ENCODE data around the gene MFSD12.
A peak's percentile ranks its signal among the peaks of the same experiment; 100 is the strongest.

MFSD12 gene

GRCh38 chr19:3605770-3606169, 48.4 kb upstream of the MFSD12 start:
- TF ChIP-seq EZH2phosphoT487 (IDR thresholded peaks at IDR 0.05; ENCODE audit: borderline replicate concordance) (no peak), CTCF (conservative IDR thresholded peaks at IDR 0.05; ENCODE audit: low read length) (no peak)
- H3K9ac ChIP-seq (ENCODE audit: low read depth, low read length, poor library complexity, severe bottlenecking) = no peak overlapping the region

GRCh38 chr19:3605361-3605760, 48.0 kb upstream of the MFSD12 start:
- no peaks in the 10 kb centered on the region for H3K36me3 ChIP-seq (ENCODE audit: insufficient read depth, low read length)
- no peaks in the 10 kb centered on the region for H3K79me2 ChIP-seq (ENCODE audit: insufficient read depth, low read length)
- no peaks in the 10 kb centered on the region for H3K27me3 ChIP-seq (ENCODE audit: insufficient read depth, low read length, poor library complexity, severe bottlenecking)
- no peaks in the 10 kb centered on the region for H3K9me2 ChIP-seq (replicated peaks; ENCODE audit: low read depth, low read length)
- H3K4me1 ChIP-seq (ENCODE audit: insufficient read depth, low read length, poor library complexity, severe bottlenecking) = peaks cover 7% of the 10 kb centered on the region
- no peaks in the 10 kb centered on the region for H3F3A ChIP-seq (ENCODE audit: low read depth)
- no peak overlapping the region; the same call in 1 of the 2 replicates for H2AFZ ChIP-seq (ENCODE audit: low read length)
- peak overlapping the region; percentile 45 for H3K4me2 ChIP-seq (ENCODE audit: low read depth, low read length, poor library complexity, severe bottlenecking)
- H3K9ac ChIP-seq (ENCODE audit: low read depth, low read length, poor library complexity, severe bottlenecking) = no peak overlapping the region
- H3K9me3 ChIP-seq (ENCODE audit: insufficient read depth, low read depth, low read length) = no peaks in the 10 kb centered on the region
- no peaks in the 10 kb centered on the region for H4K20me1 ChIP-seq (ENCODE audit: insufficient read depth, low read length, poor library complexity, severe bottlenecking)
- no peak overlapping the region for H3K4me3 ChIP-seq (ENCODE audit: low read length, poor library complexity, severe bottlenecking)
- no peak for TF ChIP-seq EZH2phosphoT487 (IDR thresholded peaks at IDR 0.05; ENCODE audit: borderline replicate concordance)
- no peak for TF ChIP-seq CTCF (conservative IDR thresholded peaks at IDR 0.05; ENCODE audit: low read length)

More at GRCh38 chr19:3605770-3606169, 48.4 kb upstream of the MFSD12 start:
- no peaks in the 10 kb centered on the region for H3K79me2 ChIP-seq (ENCODE audit: insufficient read depth, low read length)
- no peaks in the 10 kb centered on the region for H3K9me3 ChIP-seq (ENCODE audit: insufficient read depth, low read depth, low read length)
- H4K20me1 ChIP-seq (ENCODE audit: insufficient read depth, low read length, poor library complexity, severe bottlenecking) = no peaks in the 10 kb centered on the region
- H2AFZ ChIP-seq (ENCODE audit: low read length) = no peak overlapping the region
- H3K27me3 ChIP-seq (ENCODE audit: insufficient read depth, low read length, poor library complexity, severe bottlenecking) = no peaks in the 10 kb centered on the region
- no peaks in the 10 kb centered on the region for H3K9me2 ChIP-seq (replicated peaks; ENCODE audit: low read depth, low read length)
- no peak overlapping the region for H3K4me3 ChIP-seq (ENCODE audit: low read length, poor library complexity, severe bottlenecking)
- H3K4me2 ChIP-seq (ENCODE audit: low read depth, low read length, poor library complexity, severe bottlenecking) = no peak overlapping the region
- peaks cover 7% of the 10 kb centered on the region for H3K4me1 ChIP-seq (ENCODE audit: insufficient read depth, low read length, poor library complexity, severe bottlenecking)
- no peaks in the 10 kb centered on the region for H3K36me3 ChIP-seq (ENCODE audit: insufficient read depth, low read length)
- no peaks in the 10 kb centered on the region for H3F3A ChIP-seq (ENCODE audit: low read depth)

DNA sequence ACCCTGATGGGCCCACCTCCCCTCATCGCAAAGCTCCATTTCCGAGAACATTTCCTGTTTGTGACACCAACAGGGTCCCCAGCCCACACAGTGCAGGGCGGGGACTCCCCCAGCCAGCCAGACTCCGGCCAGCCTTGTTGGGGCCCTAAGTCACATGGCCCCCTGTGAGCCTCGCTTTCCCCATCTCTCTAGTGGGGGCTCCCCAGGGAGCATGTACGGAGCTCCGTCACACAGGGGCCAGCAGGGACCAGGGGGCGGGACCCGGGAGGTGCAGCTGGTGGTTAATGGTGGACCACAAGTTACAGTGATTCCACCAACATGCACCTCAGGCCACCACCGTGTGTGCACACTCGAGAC, 47.6 kb upstream of the MFSD12 start:
- Histone ChIP-seq H3K9me3 (ENCODE audit: insufficient read depth, low read depth, low read length) (no peaks in the 10 kb centered on the region), H3F3A (ENCODE audit: low read depth) (no peaks in the 10 kb centered on the region), H3K36me3 (ENCODE audit: insufficient read depth, low read length) (no peaks in the 10 kb centered on the region), H4K20me1 (ENCODE audit: insufficient read depth, low read length, poor library complexity, severe bottlenecking) (no peaks in the 10 kb centered on the region), H3K4me2 (ENCODE audit: low read depth, low read length, poor library complexity, severe bottlenecking) (peak overlapping the region; percentile 45), H3K4me1 (ENCODE audit: insufficient read depth, low read length, poor library complexity, severe bottlenecking) (peaks cover 7% of the 10 kb centered on the region), H2AFZ (ENCODE audit: low read length) (peak overlapping the region; percentile 62; the same call in 1 of the 2 replicates), H3K9me2 (replicated peaks; ENCODE audit: low read depth, low read length) (no peaks in the 10 kb centered on the region), H3K79me2 (ENCODE audit: insufficient read depth, low read length) (no peaks in the 10 kb centered on the region), H3K4me3 (ENCODE audit: low read length, poor library complexity, severe bottlenecking) (peak overlapping the region; percentile 14), H3K27me3 (ENCODE audit: insufficient read depth, low read length, poor library complexity, severe bottlenecking) (no peaks in the 10 kb centered on the region), H3K9ac (ENCODE audit: low read depth, low read length, poor library complexity, severe bottlenecking) (no peak overlapping the region)
- TF ChIP-seq CTCF (conservative IDR thresholded peaks at IDR 0.05; ENCODE audit: low read length) (no peak), EZH2phosphoT487 (IDR thresholded peaks at IDR 0.05; ENCODE audit: borderline replicate concordance) (no peak)

All from Loucy (cell line).